HepG2 (cell line): Measurements from ENCODE around the gene ANKRD60. TPM values are rescaled to one million over a fixed set of nuclear protein-coding genes. Genes with fewer than 3 reads are reported as not detected.

Source experiments
- CC2D1A ChIP-seq: sonication (generic); formaldehyde crosslinking; IDR thresholded peaks from 2 replicates; pipeline ENCODE4 v1.8.1; 2023; ENCODE audit warnings: mild to moderate bottlenecking, missing genetic modification reagents
- ELF1 ChIP-seq: sonication (generic); formaldehyde crosslinking; IDR thresholded peaks from 2 replicates; pipeline ENCODE4 v1.4.0; 2020; ENCODE audit warnings: missing genetic modification reagents
- ELF3 ChIP-seq: IDR thresholded peaks from 2 replicates; pipeline ENCODE4 v1.6.1; 2016; ENCODE audit warnings: missing genetic modification reagents, missing compliant biosample characterization
- GABPB1 ChIP-seq: IDR thresholded peaks from 2 replicates; pipeline ENCODE4 v1.6.1; 2016; ENCODE audit warnings: mild to moderate bottlenecking, missing genetic modification reagents, moderate library complexity, missing compliant biosample characterization
- KAT2B ChIP-seq: fragments of 150-350 bp; IDR thresholded peaks from 2 replicates; pipeline ENCODE4 v1.6.1; 2014; ENCODE audit warnings: low read depth, low read length, borderline replicate concordance
- MEIS1 ChIP-seq: sonication (generic); formaldehyde crosslinking; IDR thresholded peaks from 2 replicates; pipeline ENCODE4 v1.9.0; 2021; ENCODE audit warnings: mild to moderate bottlenecking, missing genetic modification reagents, moderate library complexity, borderline replicate concordance
- MIER3 ChIP-seq: IDR thresholded peaks from 2 replicates; pipeline ENCODE4 v1.6.1; 2016; ENCODE audit warnings: missing compliant biosample characterization, borderline replicate concordance
- POGK ChIP-seq: sonication (generic); formaldehyde crosslinking; conservative IDR thresholded peaks from 2 replicates; pipeline ENCODE4 v1.8.0; 2022; ENCODE audit warnings: mild to moderate bottlenecking, moderate library complexity, missing genetic modification reagents
- RARA ChIP-seq: IDR thresholded peaks from 2 replicates; pipeline ENCODE4 v1.6.1; 2016; ENCODE audit warnings: missing genetic modification reagents, missing compliant biosample characterization
- SMC3 ChIP-seq: IDR thresholded peaks from 2 replicates; pipeline ENCODE4 v1.6.1; 2011; ENCODE audit warnings: low read length, improper control_type of control experiment
- TAF1 ChIP-seq: sonication (generic); formaldehyde crosslinking; IDR thresholded peaks from 2 replicates; pipeline ENCODE4 v1.4.0; 2020; ENCODE audit warnings: missing genetic modification reagents
- TOE1 ChIP-seq: sonication (generic); formaldehyde crosslinking; IDR thresholded peaks from 2 replicates; pipeline ENCODE4 v1.4.0; 2020; ENCODE audit warnings: mild to moderate bottlenecking, missing genetic modification reagents
- ZBTB1 ChIP-seq: sonication (generic); formaldehyde crosslinking; IDR thresholded peaks from 2 replicates; pipeline ENCODE4 v1.4.0; 2020; ENCODE audit warnings: missing genetic modification reagents, borderline replicate concordance
- ZBTB3 ChIP-seq: sonication (generic); formaldehyde crosslinking; IDR thresholded peaks from 2 replicates; pipeline ENCODE4 v1.4.0; 2020; ENCODE audit warnings: low read depth, mild to moderate bottlenecking, moderate library complexity, missing genetic modification reagents, borderline replicate concordance
- ZNF230 ChIP-seq: sonication (generic); formaldehyde crosslinking; IDR thresholded peaks from 2 replicates; pipeline ENCODE4 v1.4.0; 2020; ENCODE audit warnings: mild to moderate bottlenecking, missing genetic modification reagents
- ZNF3 ChIP-seq: IDR thresholded peaks from 2 replicates; pipeline ENCODE4 v1.7.0; 2017; ENCODE audit warnings: inconsistent platforms
- ZNF331 ChIP-seq: sonication (generic); formaldehyde crosslinking; IDR thresholded peaks from 2 replicates; pipeline ENCODE4 v1.4.0; 2020; ENCODE audit warnings: missing genetic modification reagents
- ZNF570 ChIP-seq: sonication (generic); formaldehyde crosslinking; IDR thresholded peaks from 2 replicates; pipeline ENCODE4 v1.4.0; 2020; ENCODE audit warnings: mild to moderate bottlenecking, missing genetic modification reagents, borderline replicate concordance
- ZNF576 ChIP-seq: sonication (generic); formaldehyde crosslinking; IDR thresholded peaks from 2 replicates; pipeline ENCODE4 v1.4.0; 2020; ENCODE audit warnings: mild to moderate bottlenecking, missing genetic modification reagents
- ZNF652 ChIP-seq: IDR thresholded peaks from 2 replicates; pipeline ENCODE4 v1.6.1; 2016; ENCODE audit warnings: low read depth, borderline replicate concordance
- polyA plus RNA-seq, 8 experiments: library from polyadenylated mRNA; depleted of rRNA in 3 of 8; stranded (reverse) in 7 of 8; unstranded in 1 of 8; fragments of >200 nt; fragmentation: Illumina TruSeq in 4 of 8; extraction: Trizol in 4 of 8; gene quantifications; 2 replicates each; pipeline versions ENCODE4 v1.2.1 to v1.2.3, GENCODE V29; 2011 to 2016; ENCODE audit warnings: low read depth in 4 of 8, missing spikeins in 1 of 8, mixed read lengths in 1 of 8; ENCODE audit not compliant: insufficient read depth in 1 of 8
- total RNA-seq, 5 experiments: library from RNA; depleted of rRNA; stranded (reverse); fragments of >200 nt; fragmentation: Illumina TruSeq; extraction: Trizol; gene quantifications; 2 replicates each; pipeline ENCODE4 v1.2.3, GENCODE V29; 2016; ENCODE audit warnings: low read depth in 1 of 5
- TF ChIP-seq, protein P1 (sequence below): IDR thresholded peaks from 2 replicates; pipeline ENCODE4 v1.6.1; 2016; ENCODE audit warnings: control low read depth
- TF ChIP-seq, protein P2 (sequence below): sonication (generic); formaldehyde crosslinking; conservative IDR thresholded peaks from 2 replicates; pipeline ENCODE4 v1.8.1; 2023; ENCODE audit warnings: missing genetic modification reagents
- TF ChIP-seq, protein P3 (sequence below): sonication (generic); formaldehyde crosslinking; IDR thresholded peaks from 2 replicates; pipeline ENCODE4 v1.8.1; 2023; ENCODE audit warnings: mild to moderate bottlenecking, missing genetic modification reagents
- TF ChIP-seq, protein P4 (sequence below): sonication (generic); formaldehyde crosslinking; IDR thresholded peaks from 2 replicates; pipeline ENCODE4 v1.4.0; 2020; ENCODE audit warnings: missing genetic modification reagents; ENCODE audit errors: not compliant biosample characterization

Gene ANKRD60
- total and polyA plus RNA-seq, 2 of the 13 experiments (the other 11 are each of a cell fraction or from before 2014, with no cell fraction given) = not detected

DNA sequence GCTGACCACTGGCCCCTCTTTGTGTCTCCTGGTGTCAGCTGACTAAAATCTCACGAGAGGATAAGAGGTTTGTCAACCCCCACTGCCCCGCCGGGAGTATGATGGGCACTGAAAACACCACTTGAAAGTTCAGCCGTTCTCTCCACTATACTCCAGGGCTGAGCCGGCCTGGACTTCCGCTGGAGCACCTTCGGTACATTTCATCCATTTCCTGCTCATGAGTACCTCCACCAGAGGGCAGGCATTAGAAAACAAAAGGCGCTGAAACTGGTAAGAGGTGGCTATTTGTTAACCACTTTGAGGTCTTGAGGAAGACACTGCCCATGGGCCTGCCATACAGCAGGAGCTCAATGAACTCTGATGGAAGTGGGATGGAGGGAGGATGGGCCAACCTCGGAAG, 17.9 kb upstream of the ANKRD60 start (continued):
- TF ChIP-seq ZNF3 (CRISPR knock-in tag) (no peak), ELF1 (CRISPR knock-in tag) (peak; percentile 34; the same call in 1 of the 2 replicates), MEIS1 (CRISPR knock-in tag) (no peak), ZNF570 (CRISPR knock-in tag) (no peak), ZBTB3 (CRISPR knock-in tag) (no peak), MIER3 (CRISPR knock-in tag) (no peak), ZNF230 (CRISPR knock-in tag) (no peak), RARA (CRISPR knock-in tag) (no peak), KAT2B (no peak), ELF3 (CRISPR knock-in tag) (peak; percentile 54; the same call in 1 of the 2 replicates), ZNF576 (CRISPR knock-in tag) (no peak), TAF1 (CRISPR knock-in tag) (no peak), POGK (no peak), ZNF331 (CRISPR knock-in tag) (no peak), TOE1 (no peak), ZNF652 (CRISPR knock-in tag) (peak; percentile 20; the same call in 1 of the 2 replicates), ZBTB1 (CRISPR knock-in tag) (no peak), CC2D1A (CRISPR knock-in tag) (no peak), SMC3 (peak; percentile 80), GABPB1 (CRISPR knock-in tag) (peak; percentile 29; the same call in 1 of the 2 replicates)
- TF ChIP-seq, protein P1, sequence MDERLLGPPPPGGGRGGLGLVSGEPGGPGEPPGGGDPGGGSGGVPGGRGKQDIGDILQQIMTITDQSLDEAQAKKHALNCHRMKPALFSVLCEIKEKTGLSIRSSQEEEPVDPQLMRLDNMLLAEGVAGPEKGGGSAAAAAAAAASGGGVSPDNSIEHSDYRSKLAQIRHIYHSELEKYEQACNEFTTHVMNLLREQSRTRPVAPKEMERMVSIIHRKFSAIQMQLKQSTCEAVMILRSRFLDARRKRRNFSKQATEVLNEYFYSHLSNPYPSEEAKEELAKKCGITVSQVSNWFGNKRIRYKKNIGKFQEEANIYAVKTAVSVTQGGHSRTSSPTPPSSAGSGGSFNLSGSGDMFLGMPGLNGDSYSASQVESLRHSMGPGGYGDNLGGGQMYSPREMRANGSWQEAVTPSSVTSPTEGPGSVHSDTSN (CRISPR knock-in tag) = no peak
- TF ChIP-seq, protein P2, sequence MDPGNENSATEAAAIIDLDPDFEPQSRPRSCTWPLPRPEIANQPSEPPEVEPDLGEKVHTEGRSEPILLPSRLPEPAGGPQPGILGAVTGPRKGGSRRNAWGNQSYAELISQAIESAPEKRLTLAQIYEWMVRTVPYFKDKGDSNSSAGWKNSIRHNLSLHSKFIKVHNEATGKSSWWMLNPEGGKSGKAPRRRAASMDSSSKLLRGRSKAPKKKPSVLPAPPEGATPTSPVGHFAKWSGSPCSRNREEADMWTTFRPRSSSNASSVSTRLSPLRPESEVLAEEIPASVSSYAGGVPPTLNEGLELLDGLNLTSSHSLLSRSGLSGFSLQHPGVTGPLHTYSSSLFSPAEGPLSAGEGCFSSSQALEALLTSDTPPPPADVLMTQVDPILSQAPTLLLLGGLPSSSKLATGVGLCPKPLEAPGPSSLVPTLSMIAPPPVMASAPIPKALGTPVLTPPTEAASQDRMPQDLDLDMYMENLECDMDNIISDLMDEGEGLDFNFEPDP (CRISPR knock-in tag) = no peak
- TF ChIP-seq, protein P3, sequence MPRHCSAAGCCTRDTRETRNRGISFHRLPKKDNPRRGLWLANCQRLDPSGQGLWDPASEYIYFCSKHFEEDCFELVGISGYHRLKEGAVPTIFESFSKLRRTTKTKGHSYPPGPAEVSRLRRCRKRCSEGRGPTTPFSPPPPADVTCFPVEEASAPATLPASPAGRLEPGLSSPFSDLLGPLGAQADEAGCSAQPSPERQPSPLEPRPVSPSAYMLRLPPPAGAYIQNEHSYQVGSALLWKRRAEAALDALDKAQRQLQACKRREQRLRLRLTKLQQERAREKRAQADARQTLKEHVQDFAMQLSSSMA (CRISPR knock-in tag) = no peak
- TF ChIP-seq, protein P4, sequence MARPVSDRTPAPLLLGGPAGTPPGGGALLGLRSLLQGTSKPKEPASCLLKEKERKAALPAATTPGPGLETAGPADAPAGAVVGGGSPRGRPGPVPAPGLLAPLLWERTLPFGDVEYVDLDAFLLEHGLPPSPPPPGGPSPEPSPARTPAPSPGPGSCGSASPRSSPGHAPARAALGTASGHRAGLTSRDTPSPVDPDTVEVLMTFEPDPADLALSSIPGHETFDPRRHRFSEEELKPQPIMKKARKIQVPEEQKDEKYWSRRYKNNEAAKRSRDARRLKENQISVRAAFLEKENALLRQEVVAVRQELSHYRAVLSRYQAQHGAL (CRISPR knock-in tag) = no peak
- TF ChIP-seq, all 625 proteins: peak for 17
